CD14-positive monocyte (primary cell): Measurements from ENCODE around the gene VSTM2B. TPM values are rescaled to one million over a fixed set of nuclear protein-coding genes. Genes with fewer than 3 reads are reported as not detected.

Experiments
- DNase-seq, 3 donors: peaks; one replicate each; pipeline ENCODE4 v3.0.0-alpha.2; 2011 to 2022
- H2AFZ ChIP-seq: 2 replicates; pipeline ENCODE4 v1.6.0; 2012; ENCODE audit warnings: mild to moderate bottlenecking, low read depth, low read length, inconsistent platforms; ENCODE audit not compliant: insufficient read depth, poor library complexity, severe bottlenecking
- H3K27ac ChIP-seq, 2 donors: 1 replicate in 1 of 2; 2 replicates in 1 of 2; pipeline ENCODE4 v1.5.1; 2012 to 2013; ENCODE audit warnings: low read length in 2 of 2, control low read depth in 1 of 2, inconsistent platforms in 1 of 2, low read depth in 1 of 2, mild to moderate bottlenecking in 1 of 2
- H3K27me3 ChIP-seq, 2 donors: one replicate each; pipeline versions ENCODE4 v1.6.0 to v1.6.1; 2011 to 2013; ENCODE audit warnings: low read length in 2 of 2; ENCODE audit not compliant: control insufficient read depth in 2 of 2, insufficient read depth in 2 of 2
- H3K36me3 ChIP-seq, 2 donors: replicated peaks in 1 of 2; 1 replicate in 1 of 2; 2 replicates in 1 of 2; pipeline versions ENCODE4 v1.5.1 to v1.6.1; 2012 to 2013; ENCODE audit warnings: low read length in 2 of 2, control low read depth in 1 of 2, inconsistent platforms in 1 of 2, mild to moderate bottlenecking in 1 of 2; ENCODE audit not compliant: insufficient read depth in 2 of 2, control insufficient read depth in 1 of 2
- H3K4me1 ChIP-seq, 2 donors: 1 replicate in 1 of 2; 2 replicates in 1 of 2; pipeline versions ENCODE4 v1.5.1 to v1.6.1; 2012 to 2013; ENCODE audit warnings: low read length in 2 of 2, control low read depth in 1 of 2, inconsistent platforms in 1 of 2, mild to moderate bottlenecking in 1 of 2, moderate library complexity in 1 of 2; ENCODE audit not compliant: insufficient read depth in 2 of 2, control insufficient read depth in 1 of 2
- H3K4me2 ChIP-seq: replicated peaks from 2 replicates; pipeline ENCODE3; 2012; ENCODE audit warnings: low read length, moderate library complexity, mild to moderate bottlenecking; ENCODE audit not compliant: poor library complexity, severe bottlenecking; ENCODE audit errors: extremely low read depth
- H3K4me3 ChIP-seq, 3 experiments: fragments of 200-600 bp in 1 of 3; sonication (generic) in 1 of 3; replicated peaks in 1 of 3; 1 replicate in 2 of 3; 2 replicates in 1 of 3; pipeline ENCODE4 v1.5.1; 2011 to 2013; ENCODE audit warnings: low read length in 3 of 3, mild to moderate bottlenecking in 3 of 3, control low read depth in 2 of 3, low read depth in 2 of 3, inconsistent platforms in 1 of 3, moderate library complexity in 1 of 3
- H3K79me2 ChIP-seq: 2 replicates; pipeline ENCODE4 v1.6.0; 2012; ENCODE audit warnings: mild to moderate bottlenecking, control low read depth, inconsistent platforms, low read length, moderate library complexity; ENCODE audit not compliant: insufficient read depth
- H3K9ac ChIP-seq: 2 replicates; pipeline ENCODE4 v1.6.0; 2017; ENCODE audit warnings: low read length, mild to moderate bottlenecking; ENCODE audit not compliant: insufficient read depth, poor library complexity, severe bottlenecking
- H3K9me3 ChIP-seq, 2 donors: replicated peaks in 1 of 2; 1 replicate in 1 of 2; 2 replicates in 1 of 2; pipeline versions ENCODE4 v1.5.1 to v1.6.1; 2012 to 2013; ENCODE audit warnings: low read length in 2 of 2, control low read depth in 1 of 2; ENCODE audit not compliant: control insufficient read depth in 1 of 2, insufficient read depth in 1 of 2
- H4K20me1 ChIP-seq: 2 replicates; pipeline ENCODE4 v1.6.0; 2012; ENCODE audit warnings: mild to moderate bottlenecking, low read length, control low read depth, moderate library complexity; ENCODE audit not compliant: insufficient read depth
- H3K27ac Mint-ChIP-seq, 7 donors: one replicate each; pipeline ENCODE4 v1.8.0; 2020; ENCODE audit warnings: mild to moderate bottlenecking in 7 of 7, mixed read lengths in 7 of 7, moderate library complexity in 6 of 7, inconsistent platforms in 2 of 7
- H3K27me3 Mint-ChIP-seq, 3 donors: one replicate each; pipeline ENCODE4 v1.8.0; 2021 to 2022; ENCODE audit warnings: low read depth in 3 of 3, mild to moderate bottlenecking in 3 of 3, mixed read lengths in 3 of 3, moderate library complexity in 3 of 3, inconsistent platforms in 1 of 3
- H3K36me3 Mint-ChIP-seq, 2 donors: one replicate each; pipeline ENCODE4 v1.8.0; 2020; ENCODE audit warnings: mixed read lengths in 2 of 2, inconsistent platforms in 1 of 2, mild to moderate bottlenecking in 1 of 2
- H3K4me1 Mint-ChIP-seq: one replicate; pipeline ENCODE4 v1.8.0; 2020; ENCODE audit warnings: mild to moderate bottlenecking, mixed read lengths
- H3K4me3 Mint-ChIP-seq, 2 donors: one replicate each; pipeline ENCODE4 v1.8.0; 2020; ENCODE audit warnings: mild to moderate bottlenecking in 2 of 2, mixed read lengths in 2 of 2, moderate library complexity in 1 of 2
- H3K9me3 Mint-ChIP-seq, 7 donors: one replicate each; pipeline ENCODE4 v1.8.0; 2020 to 2022; ENCODE audit warnings: mixed read lengths in 7 of 7, mild to moderate bottlenecking in 6 of 7, moderate library complexity in 6 of 7, inconsistent platforms in 2 of 7
- CTCF ChIP-seq: fragments of 200-600 bp; IDR thresholded peaks from one replicate; pipeline ENCODE4 v1.8.0; 2022; ENCODE audit warnings: antibody characterized with exemption, mild to moderate bottlenecking
- WGBS: methylation state at CpG from one replicate; pipeline ENCODE4 v1.1.5; 2013; ENCODE audit warnings: missing lambda C conversion rate; ENCODE audit not compliant: insufficient coverage; 5-methylcytosine and 5-hydroxymethylcytosine counted together
- intact Hi-C, 2 donors: fragments of 100-400 bp; cut with micrococcal nuclease; formaldehyde crosslinking; loops; one replicate each; pipeline versions ENCODE4 v1.15.0 to v1.15.1; 2023
- polyA plus RNA-seq, 3 donors: library from polyadenylated mRNA; depleted of rRNA in 1 of 3; unstranded in 2 of 3; stranded (reverse) in 1 of 3; fragments of 300-500 nt in 2 of 3; fragments of >200 nt in 1 of 3; fragmentation: Illumina TruSeq in 2 of 3; gene quantifications; 1 replicate in 2 of 3; 2 replicates in 1 of 3; pipeline ENCODE4 v1.2.3, GENCODE V29; 2012 to 2021

The VSTM2B gene
- polyA plus RNA-seq, 3 donors, result not detected

GRCh38 chr19:29512748-29513147 is 13.0 kb upstream of the VSTM2B start:
- Histone ChIP-seq H3K4me1 (no peaks in the 10 kb centered on the region), H3K27me3 (no peaks in the 10 kb centered on the region), H3K9me3 (no peaks in the 10 kb centered on the region), H3K9ac (no peak overlapping the region), H3K36me3 (no peaks in the 10 kb centered on the region), H4K20me1 (no peaks in the 10 kb centered on the region), H2AFZ (no peak overlapping the region), H3K79me2 (no peaks in the 10 kb centered on the region), H3K27ac (no peak overlapping the region), H3K4me3 (no peak overlapping the region), H3K4me2 (no peak overlapping the region)
- H3K4me1 Mint-ChIP-seq, result no peaks in the 10 kb centered on the region
- WGBS, result 72% methylated on average over 1 of the region's 1 CpG
- H3K27ac Mint-ChIP-seq, result no peak overlapping the region
- DNase-seq, result no peak
- no peaks in the 10 kb centered on the region for H3K9me3 Mint-ChIP-seq
- no peaks in the 10 kb centered on the region for H3K36me3 Mint-ChIP-seq
- peaks cover 1 to 7% (median 6%) of the 10 kb centered on the region in 3 donors for H3K27me3 Mint-ChIP-seq
- TF ChIP-seq CTCF, result no peak
- intact Hi-C loops, result no loop called here
- H3K4me3 Mint-ChIP-seq, result no peak overlapping the region

GRCh38 chr19:29514525-29515232 is 11.1 kb upstream of the VSTM2B start:
- no peak overlapping the region for H3K4me3 Mint-ChIP-seq
- H3K9ac ChIP-seq, result no peak overlapping the region
- no peaks in the 10 kb centered on the region for H3K9me3 Mint-ChIP-seq
- peaks cover 3 to 9% (median 8%) of the 10 kb centered on the region in 3 donors for H3K27me3 Mint-ChIP-seq
- no peak for DNase-seq
- H3K4me3 ChIP-seq, result no peak overlapping the region
- TF ChIP-seq CTCF, result no peak
- no peak overlapping the region for H3K27ac Mint-ChIP-seq
- intact Hi-C loops, result no loop called here
- WGBS, result 83% methylated on average over 5 of the region's 8 CpGs
- no peaks in the 10 kb centered on the region for H3K27me3 ChIP-seq
- no peaks in the 10 kb centered on the region for H3K4me1 ChIP-seq
- no peaks in the 10 kb centered on the region for H4K20me1 ChIP-seq
- no peaks in the 10 kb centered on the region for H3K4me1 Mint-ChIP-seq
- no peaks in the 10 kb centered on the region for H3K9me3 ChIP-seq
- no peaks in the 10 kb centered on the region for H3K79me2 ChIP-seq
- H2AFZ ChIP-seq, result no peak overlapping the region
- no peak overlapping the region for H3K27ac ChIP-seq
- no peak overlapping the region for H3K4me2 ChIP-seq
- no peaks in the 10 kb centered on the region for H3K36me3 Mint-ChIP-seq
- H3K36me3 ChIP-seq, result no peaks in the 10 kb centered on the region
